Nephron (organoid): ENCODE results near the gene ME3.

ENCODE experiments used
- H3K27ac Mint-ChIP-seq, 3 experiments: 2 replicates each; pipeline ENCODE4 v1.8.0; 2020; ENCODE audit warnings: mixed read lengths in 3 of 3, mild to moderate bottlenecking in 2 of 3, moderate library complexity in 1 of 3
- H3K27me3 Mint-ChIP-seq: 2 replicates; pipeline ENCODE4 v1.8.0; 2021; ENCODE audit warnings: low read depth, mild to moderate bottlenecking, moderate library complexity, mixed read lengths
- H3K36me3 Mint-ChIP-seq: 2 replicates; pipeline ENCODE4 v1.8.0; 2020; ENCODE audit warnings: low read depth, mixed read lengths
- H3K4me1 Mint-ChIP-seq: 2 replicates; pipeline ENCODE4 v1.8.0; 2020; ENCODE audit warnings: mixed read lengths
- H3K4me3 Mint-ChIP-seq, 3 experiments: 2 replicates each; pipeline ENCODE4 v1.8.0; 2020; ENCODE audit warnings: mild to moderate bottlenecking in 3 of 3, mixed read lengths in 3 of 3, moderate library complexity in 2 of 3
- H3K9me3 Mint-ChIP-seq: 2 replicates; pipeline ENCODE4 v1.8.0; 2020; ENCODE audit warnings: mixed read lengths
- CTCF ChIP-seq, 3 experiments: fragments of 200-600 bp; sonication (generic); IDR thresholded peaks; one replicate each; pipeline ENCODE4 v1.5.0; 2021; ENCODE audit warnings: antibody characterized with exemption in 3 of 3; ENCODE audit not compliant: unreplicated experiment in 3 of 3

The ME3 gene

DNA sequence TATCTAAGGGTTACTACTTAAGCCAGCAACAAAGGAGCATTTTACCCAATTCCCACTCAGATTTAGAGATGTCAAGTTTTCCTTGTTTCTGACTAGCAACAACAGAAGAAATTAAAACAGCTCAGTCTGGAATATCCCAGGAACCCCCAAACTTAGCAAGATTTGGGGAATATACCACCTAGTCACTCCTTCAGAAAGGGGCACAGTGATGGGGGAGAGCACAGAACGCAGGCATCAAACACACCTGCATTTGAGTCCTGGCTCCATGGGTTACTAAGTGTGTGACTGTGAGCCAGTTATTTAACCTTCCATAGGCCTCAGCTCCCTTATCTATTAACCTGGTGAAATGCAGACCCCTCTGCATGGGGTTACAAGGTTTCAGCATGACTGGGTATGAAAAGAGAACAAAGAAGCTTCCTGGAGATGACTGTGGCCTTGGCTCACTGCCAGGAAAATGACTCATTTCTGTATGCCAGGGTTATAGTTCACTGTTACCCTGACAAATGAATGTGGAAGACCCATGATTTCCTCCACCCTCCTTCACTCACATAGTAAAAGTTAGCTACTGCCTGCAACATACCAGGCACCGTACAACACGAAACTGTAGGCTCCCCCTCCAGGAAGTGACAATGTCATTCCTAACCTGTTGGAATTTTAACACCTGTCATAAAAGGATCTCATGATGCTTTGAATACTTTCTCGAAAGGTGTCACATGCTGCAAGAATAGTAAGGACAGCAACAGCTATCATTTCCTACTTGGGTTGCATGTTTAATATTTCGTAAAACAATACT is 79.6 kb downstream of the ME3 start:
- peaks cover 8% of the 10 kb centered on the region for H3K36me3 Mint-ChIP-seq
- H3K4me1 Mint-ChIP-seq = peaks cover 27% of the 10 kb centered on the region

DNA sequence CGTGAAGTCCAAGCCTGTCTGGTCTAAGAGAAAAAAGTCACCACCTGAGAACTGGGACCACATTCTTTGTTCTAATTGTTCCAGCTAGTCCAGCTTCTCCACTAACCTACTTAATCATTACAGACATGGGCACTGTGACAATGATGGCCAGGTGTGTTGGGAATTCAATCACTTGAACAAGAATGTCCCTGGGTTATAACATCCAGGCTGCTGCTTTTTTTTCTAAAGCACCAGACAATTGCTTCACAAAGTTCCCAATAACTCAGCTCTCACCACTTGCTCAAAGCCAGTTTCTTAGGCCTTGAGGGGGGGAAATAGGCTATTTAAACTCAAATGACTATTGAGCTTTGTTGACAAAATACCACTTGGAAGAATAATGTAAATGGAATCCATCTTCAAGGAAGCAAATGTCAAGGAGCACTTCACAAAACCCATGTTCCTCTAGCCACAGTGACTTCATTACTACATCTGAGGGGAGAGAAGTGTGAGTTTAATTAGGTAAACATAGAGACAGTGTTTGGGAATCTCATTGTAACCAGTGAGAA is 80.3 kb downstream of the ME3 start:
- H3K9me3 Mint-ChIP-seq = peaks cover 4% of the 10 kb centered on the region
- H3K4me1 Mint-ChIP-seq = peaks cover 27% of the 10 kb centered on the region
- H3K4me3 Mint-ChIP-seq = no peak overlapping the region
- H3K36me3 Mint-ChIP-seq = peaks cover 4% of the 10 kb centered on the region
- no peak for TF ChIP-seq CTCF (IDR thresholded peaks at IDR 0.05; ENCODE audit: unreplicated experiment in 3 of 3)
- H3K27ac Mint-ChIP-seq = peak overlapping the region; percentile 82 to 86 (median 83)
- no peaks in the 10 kb centered on the region for H3K27me3 Mint-ChIP-seq

More for the DNA sequence above, 79.6 kb downstream of the ME3 start:
- Mint-ChIP-seq H3K27ac (peak overlapping the region; percentile 82 to 86 (median 83)), H3K27me3 (no peaks in the 10 kb centered on the region), H3K4me3 (no peak overlapping the region), H3K9me3 (peaks cover 11% of the 10 kb centered on the region)
- TF ChIP-seq CTCF (IDR thresholded peaks at IDR 0.05; ENCODE audit: unreplicated experiment in 3 of 3) = no peak

- Mint-ChIP-seq H3K27me3 (no peaks in the 10 kb centered on the region), H3K36me3 (peaks cover under 1% of the 10 kb centered on the region), H3K9me3 (peaks cover under 1% of the 10 kb centered on the region), H3K4me1 (peaks cover 27% of the 10 kb centered on the region), H3K4me3 (no peak overlapping the region), H3K27ac (peak overlapping the region; percentile 82 to 86 (median 83))
- TF ChIP-seq CTCF (IDR thresholded peaks at IDR 0.05; ENCODE audit: unreplicated experiment in 3 of 3) = no peak
These were observed 80.8 kb downstream of the ME3 start for GRCh38 chr11:86591631-86592030.

DNA sequence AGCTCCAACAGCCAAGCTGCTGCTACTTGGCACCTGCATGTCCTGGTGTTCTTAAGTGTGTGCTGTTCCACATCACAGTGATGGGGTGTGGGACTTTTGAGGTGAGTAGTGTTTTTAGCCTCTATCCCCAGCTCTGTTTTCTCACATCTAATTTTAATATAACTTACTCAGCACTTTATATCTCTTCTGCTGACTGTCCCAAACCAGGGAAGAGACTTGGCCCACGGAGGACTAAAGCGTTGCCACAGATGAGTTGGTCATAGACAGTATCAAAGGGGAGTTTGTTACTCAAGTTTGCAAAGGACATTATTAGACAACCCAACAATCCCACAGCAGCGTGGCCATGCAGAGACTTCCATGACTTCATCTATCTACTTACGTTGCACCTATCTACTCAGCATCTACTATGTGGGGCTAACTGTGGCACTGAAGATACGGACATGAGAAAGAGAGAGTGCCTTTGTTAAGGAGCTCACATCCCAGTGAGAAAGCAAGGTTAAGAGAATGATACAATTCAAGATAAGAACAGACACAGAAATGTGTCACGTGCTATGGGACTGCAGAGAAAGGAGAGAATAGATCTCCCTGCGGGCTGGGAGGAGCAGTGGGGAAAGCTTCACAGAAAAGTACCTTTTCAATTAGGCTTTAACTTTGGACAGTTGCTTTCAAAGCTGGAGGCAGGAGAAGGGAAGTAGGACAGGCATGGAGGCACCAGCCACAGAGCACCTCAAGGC is 82.4 kb downstream of the ME3 start:
- no peak overlapping the region for H3K4me3 Mint-ChIP-seq
- H3K9me3 Mint-ChIP-seq = no peaks in the 10 kb centered on the region
- H3K27ac Mint-ChIP-seq = peak overlapping the region; percentile 29 to 83 (median 39)
- no peaks in the 10 kb centered on the region for H3K27me3 Mint-ChIP-seq
- TF ChIP-seq CTCF (IDR thresholded peaks at IDR 0.05; ENCODE audit: unreplicated experiment in 3 of 3) = no peak
- H3K36me3 Mint-ChIP-seq = no peaks in the 10 kb centered on the region
- peaks cover 27% of the 10 kb centered on the region for H3K4me1 Mint-ChIP-seq

- Mint-ChIP-seq H3K9me3 (no peaks in the 10 kb centered on the region), H3K27ac (peak overlapping the region; percentile 90 to 93 (median 92))
These were observed 83.2 kb downstream of the ME3 start for GRCh38 chr11:86589204-86589603.

More at GRCh38 chr11:86589204-86589603, 83.2 kb downstream of the ME3 start:
- Mint-ChIP-seq H3K4me1 (peaks cover 27% of the 10 kb centered on the region), H3K4me3 (no peak overlapping the region), H3K36me3 (no peaks in the 10 kb centered on the region), H3K27me3 (no peaks in the 10 kb centered on the region)
- no peak for TF ChIP-seq CTCF (IDR thresholded peaks at IDR 0.05; ENCODE audit: unreplicated experiment in 3 of 3)
